Measurements from ENCODE around the gene PLA2G5. TPM values are rescaled to one million over a fixed set of nuclear protein-coding genes. Genes with fewer than 3 reads are reported as not detected.

Gene PLA2G5
- total RNA-seq, 2 donors from 2014 or later, result not detected

DNA sequence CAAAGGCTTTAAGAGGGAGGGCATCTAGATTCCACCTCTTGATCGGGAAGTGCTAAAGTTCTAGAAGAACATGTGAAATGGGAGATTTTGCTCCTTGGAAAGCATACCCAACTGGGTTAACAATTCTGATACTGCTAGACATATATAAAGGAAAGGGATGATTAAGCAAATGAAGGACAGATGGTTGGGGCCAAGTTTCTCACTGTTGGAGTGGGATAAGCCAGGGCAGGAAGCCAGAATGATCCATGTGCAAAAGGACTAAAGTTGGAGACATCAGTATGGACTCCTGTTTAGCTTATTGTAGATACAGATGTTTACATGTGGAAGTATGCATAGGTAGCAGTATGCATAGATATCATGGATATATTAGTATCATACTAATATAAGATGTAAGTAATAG is 16.8 kb downstream of the PLA2G5 start:
- H3K9me3 ChIP-seq (ENCODE audit: control insufficient read depth, low read length, poor library complexity, severe bottlenecking), result no peaks in the 10 kb centered on the region
- H3K36me3 Mint-ChIP-seq (ENCODE audit: low read depth), result no peaks in the 10 kb centered on the region
- DNase-seq, result no peak
- peaks cover 53% of the 10 kb centered on the region for H3K27me3 Mint-ChIP-seq
- no peak for ATAC-seq
- no peak overlapping the region for H3K4me3 Mint-ChIP-seq
- no peak overlapping the region for H3K27ac Mint-ChIP-seq
- H3K4me1 Mint-ChIP-seq, result peaks cover 1% of the 10 kb centered on the region

GRCh38 chr1:20087668-20088067 is 17.7 kb downstream of the PLA2G5 start:
- Mint-ChIP-seq H3K4me1 (no peaks in the 10 kb centered on the region), H3K36me3 (ENCODE audit: low read depth) (no peaks in the 10 kb centered on the region), H3K27ac (no peak overlapping the region), H3K4me3 (no peak overlapping the region), H3K27me3 (peaks cover 48% of the 10 kb centered on the region)
- no peak for DNase-seq
- H3K9me3 ChIP-seq (ENCODE audit: control insufficient read depth, low read length, poor library complexity, severe bottlenecking), result no peaks in the 10 kb centered on the region
- no peak for ATAC-seq

DNA sequence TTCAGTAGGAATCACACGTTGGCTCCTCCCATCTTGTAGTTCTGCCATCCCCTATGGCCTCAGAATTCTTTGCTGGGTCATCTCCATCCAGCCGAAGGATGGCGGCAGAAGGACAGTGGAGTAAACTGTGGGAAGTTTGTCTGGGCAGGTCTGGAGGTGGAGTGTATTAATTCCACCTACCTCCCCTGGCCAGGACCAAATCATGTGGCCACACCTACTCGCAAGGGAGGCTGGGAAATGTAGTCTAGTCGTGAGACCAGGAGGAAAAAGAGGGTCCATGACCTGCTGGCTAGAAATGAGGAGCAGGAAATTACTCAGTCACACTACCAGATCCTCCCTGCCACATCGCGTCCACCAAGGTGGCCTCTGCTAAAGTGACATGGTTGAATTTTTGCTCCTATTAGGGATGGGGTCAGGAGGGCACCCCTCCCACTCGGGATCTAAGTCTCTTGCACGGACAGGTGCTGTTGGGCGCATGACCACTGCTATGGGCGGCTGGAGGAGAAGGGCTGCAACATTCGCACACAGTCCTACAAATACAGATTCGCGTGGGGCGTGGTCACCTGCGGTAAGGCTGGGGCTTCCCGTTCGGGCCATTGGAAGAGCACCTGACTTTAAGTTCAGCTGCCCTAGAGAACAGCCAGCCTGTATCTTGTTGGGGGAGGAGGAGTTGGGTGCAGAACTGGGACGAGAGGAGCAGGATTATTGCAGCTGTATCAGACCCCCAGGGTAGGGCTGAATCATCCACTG is 19.5 kb downstream of the PLA2G5 start:
- ATAC-seq, result no peak
- Mint-ChIP-seq H3K36me3 (ENCODE audit: low read depth) (no peaks in the 10 kb centered on the region), H3K27me3 (peaks cover 51% of the 10 kb centered on the region), H3K4me1 (no peaks in the 10 kb centered on the region), H3K27ac (no peak overlapping the region), H3K4me3 (no peak overlapping the region)
- no peak for DNase-seq
- H3K9me3 ChIP-seq (ENCODE audit: control insufficient read depth, low read length, poor library complexity, severe bottlenecking), result no peaks in the 10 kb centered on the region

DNA sequence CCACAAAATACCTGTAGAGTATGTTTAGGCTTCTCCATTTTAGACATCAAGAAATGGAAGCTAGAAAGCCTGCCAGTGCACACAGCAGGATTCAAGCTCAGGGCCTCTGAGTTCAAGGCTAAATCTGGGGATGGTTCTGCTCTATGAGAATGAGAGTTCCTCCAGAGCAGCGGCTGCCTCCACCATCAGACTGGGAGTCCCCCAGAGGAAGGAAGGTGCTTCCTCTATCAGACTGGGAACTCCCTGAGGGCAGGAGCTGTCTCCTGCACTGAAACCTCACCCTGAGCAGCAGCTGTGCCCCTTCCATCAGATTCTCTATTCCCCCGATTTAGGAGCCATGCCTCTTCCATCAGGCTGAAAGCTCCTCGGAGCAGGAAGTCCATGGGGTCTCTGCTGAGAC is 20.1 kb downstream of the PLA2G5 start:
- Mint-ChIP-seq H3K27me3 (peaks cover 48% of the 10 kb centered on the region), H3K4me3 (no peak overlapping the region), H3K27ac (no peak overlapping the region), H3K36me3 (ENCODE audit: low read depth) (no peaks in the 10 kb centered on the region), H3K4me1 (no peaks in the 10 kb centered on the region)
- no peaks in the 10 kb centered on the region for H3K9me3 ChIP-seq (ENCODE audit: control insufficient read depth, low read length, poor library complexity, severe bottlenecking)
- ATAC-seq (no peak), DNase-seq (no peak)

DNA sequence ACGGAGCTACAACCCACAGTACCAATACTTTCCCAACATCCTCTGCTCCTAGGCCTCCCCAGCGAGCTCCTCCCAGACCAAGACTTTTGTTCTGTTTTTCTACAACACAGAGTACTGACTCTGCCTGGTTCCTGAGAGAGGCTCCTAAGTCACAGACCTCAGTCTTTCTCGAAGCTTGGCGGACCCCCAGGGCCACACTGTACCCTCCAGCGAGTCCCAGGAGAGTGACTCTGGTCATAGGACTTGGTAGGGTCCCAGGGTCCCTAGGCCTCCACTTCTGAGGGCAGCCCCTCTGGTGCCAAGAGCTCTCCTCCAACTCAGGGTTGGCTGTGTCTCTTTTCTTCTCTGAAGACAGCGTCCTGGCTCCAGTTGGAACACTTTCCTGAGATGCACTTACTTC is 20.6 kb downstream of the PLA2G5 start:
- no peaks in the 10 kb centered on the region for H3K4me1 Mint-ChIP-seq
- H3K9me3 ChIP-seq (ENCODE audit: control insufficient read depth, low read length, poor library complexity, severe bottlenecking), result no peaks in the 10 kb centered on the region
- DNase-seq (no peak), ATAC-seq (no peak)
- H3K27ac Mint-ChIP-seq, result no peak overlapping the region
- H3K36me3 Mint-ChIP-seq (ENCODE audit: low read depth), result no peaks in the 10 kb centered on the region
- H3K27me3 Mint-ChIP-seq, result peaks cover 48% of the 10 kb centered on the region
- H3K4me3 Mint-ChIP-seq, result no peak overlapping the region

GRCh38 chr1:20093303-20093702 is 23.3 kb downstream of the PLA2G5 start:
- H3K27ac Mint-ChIP-seq, result no peak overlapping the region
- no peaks in the 10 kb centered on the region for H3K4me1 Mint-ChIP-seq

DNA sequence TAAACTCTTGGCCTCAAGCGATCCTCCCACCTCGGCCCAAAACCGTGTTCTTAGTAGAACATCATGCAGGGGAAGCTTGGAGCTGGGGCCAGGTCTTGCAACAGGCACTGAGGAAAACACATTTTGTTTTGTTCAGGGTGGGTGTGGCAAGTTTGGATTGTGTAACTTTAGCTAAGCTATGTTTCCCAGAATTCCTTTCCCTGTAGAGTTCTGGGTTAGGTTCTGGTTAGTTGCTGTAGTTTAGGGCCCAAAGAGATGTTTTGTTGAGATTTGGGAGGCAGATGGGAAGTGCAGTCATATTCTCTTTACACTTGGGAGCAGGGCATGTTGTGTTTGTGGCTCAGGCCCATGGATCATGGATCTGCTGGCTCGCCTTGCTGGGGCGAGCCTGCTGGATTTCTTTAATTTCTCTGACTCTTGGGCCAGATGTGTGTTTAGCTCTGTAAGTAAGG is 24.0 kb downstream of the PLA2G5 start:
- no peak overlapping the region for H3K4me3 Mint-ChIP-seq
- H3K27ac Mint-ChIP-seq, result no peak overlapping the region
- DNase-seq (no peak), ATAC-seq (no peak)
- H3K4me1 Mint-ChIP-seq, result no peaks in the 10 kb centered on the region
- H3K27me3 Mint-ChIP-seq, result peaks cover 42% of the 10 kb centered on the region
- no peaks in the 10 kb centered on the region for H3K36me3 Mint-ChIP-seq (ENCODE audit: low read depth)
- no peaks in the 10 kb centered on the region for H3K9me3 ChIP-seq (ENCODE audit: control insufficient read depth, low read length, poor library complexity, severe bottlenecking)

More at GRCh38 chr1:20093303-20093702, 23.3 kb downstream of the PLA2G5 start:
- H3K36me3 Mint-ChIP-seq (ENCODE audit: low read depth), result no peaks in the 10 kb centered on the region
- DNase-seq (no peak), ATAC-seq (no peak)
- H3K4me3 Mint-ChIP-seq, result no peak overlapping the region
- H3K9me3 ChIP-seq (ENCODE audit: control insufficient read depth, low read length, poor library complexity, severe bottlenecking), result no peaks in the 10 kb centered on the region
- H3K27me3 Mint-ChIP-seq, result peaks cover 42% of the 10 kb centered on the region

DNA sequence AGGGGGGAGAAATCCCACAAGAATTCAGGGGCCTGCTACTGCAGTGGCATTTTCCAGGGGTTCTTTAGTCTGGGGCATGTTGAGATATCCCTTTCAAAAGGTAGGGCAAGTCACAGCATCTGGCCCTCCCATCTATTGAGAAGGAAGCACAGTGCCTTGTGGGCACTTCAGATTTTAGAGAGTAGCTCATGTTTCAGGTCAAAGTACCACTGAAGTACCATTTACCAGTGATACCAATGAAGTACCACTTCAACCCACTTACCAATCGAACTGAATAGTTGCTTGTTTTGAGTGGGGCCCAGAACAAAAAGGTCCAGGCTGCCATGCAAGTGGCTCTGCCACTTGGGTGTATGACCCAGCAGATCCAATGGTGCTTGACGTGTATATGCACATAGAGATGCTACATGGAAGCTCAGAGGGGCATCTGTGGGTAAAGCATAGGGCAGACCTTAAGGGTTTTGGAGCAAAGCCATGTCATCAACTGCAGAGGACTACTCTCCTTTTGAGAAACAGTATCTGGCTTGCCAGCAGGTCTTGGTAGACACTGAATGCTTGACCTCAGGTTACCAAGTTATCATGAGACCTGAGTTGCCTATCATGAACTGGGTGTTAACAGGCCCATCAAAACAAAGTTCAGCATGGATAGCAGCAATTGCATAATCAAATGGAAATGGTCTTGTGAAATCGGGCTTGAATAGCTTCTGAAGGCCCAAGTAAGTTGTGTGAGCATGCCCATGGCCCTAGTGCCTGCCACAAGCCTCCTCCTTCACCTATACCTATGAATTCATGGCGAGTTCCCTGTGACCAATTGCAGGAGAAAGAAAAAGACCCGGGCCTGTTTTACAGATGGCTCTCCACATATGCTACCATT is 25.8 kb downstream of the PLA2G5 start:
- no peak overlapping the region for H3K4me3 Mint-ChIP-seq
- no peak for DNase-seq
- H3K27ac Mint-ChIP-seq, result no peak overlapping the region
- no peaks in the 10 kb centered on the region for H3K4me1 Mint-ChIP-seq
- no peaks in the 10 kb centered on the region for H3K9me3 ChIP-seq (ENCODE audit: control insufficient read depth, low read length, poor library complexity, severe bottlenecking)
- H3K36me3 Mint-ChIP-seq (ENCODE audit: low read depth), result no peaks in the 10 kb centered on the region
- H3K27me3 Mint-ChIP-seq, result peaks cover 28% of the 10 kb centered on the region
- ATAC-seq, result no peak

- DNase-seq (no peak), ATAC-seq (no peak)
- H3K9me3 ChIP-seq (ENCODE audit: control insufficient read depth, low read length, poor library complexity, severe bottlenecking), result no peaks in the 10 kb centered on the region
- peaks cover 21% of the 10 kb centered on the region for H3K27me3 Mint-ChIP-seq
- H3K4me1 Mint-ChIP-seq, result no peaks in the 10 kb centered on the region
- H3K4me3 Mint-ChIP-seq, result no peak overlapping the region
- H3K27ac Mint-ChIP-seq, result no peak overlapping the region
- no peaks in the 10 kb centered on the region for H3K36me3 Mint-ChIP-seq (ENCODE audit: low read depth)
Observed at GRCh38 chr1:20096840-20097447, 26.9 kb downstream of the PLA2G5 start.

DNA sequence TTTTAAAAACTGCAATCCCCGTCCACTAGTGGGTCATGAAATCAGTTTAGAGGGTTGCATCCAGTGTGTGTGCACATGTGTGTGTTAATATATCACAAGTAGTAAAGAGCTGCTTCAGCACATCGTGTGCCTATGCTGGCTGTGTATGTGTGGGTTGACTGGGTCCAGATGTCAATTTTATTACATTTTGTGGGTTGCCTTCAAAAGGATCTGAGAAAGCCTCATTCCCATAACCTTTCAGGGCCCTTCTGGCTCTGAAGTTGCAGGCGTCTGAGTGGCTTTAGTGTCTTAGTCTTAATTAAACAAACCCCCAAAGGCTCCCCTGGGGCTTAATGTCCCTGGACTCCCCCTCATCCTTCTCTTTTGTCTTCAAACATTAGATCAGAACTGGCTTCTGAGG is 29.5 kb downstream of the PLA2G5 start:
- Mint-ChIP-seq H3K4me1 (no peaks in the 10 kb centered on the region), H3K27ac (no peak overlapping the region), H3K4me3 (no peak overlapping the region)

GRCh38 chr1:20100632-20101355 is 30.8 kb downstream of the PLA2G5 start:
- no peaks in the 10 kb centered on the region for H3K9me3 ChIP-seq (ENCODE audit: control insufficient read depth, low read length, poor library complexity, severe bottlenecking)
- H3K4me1 Mint-ChIP-seq, result no peaks in the 10 kb centered on the region
- no peak overlapping the region for H3K4me3 Mint-ChIP-seq
- no peaks in the 10 kb centered on the region for H3K36me3 Mint-ChIP-seq (ENCODE audit: low read depth)
- no peak overlapping the region for H3K27ac Mint-ChIP-seq
- ATAC-seq, result peak; percentile 54
- DNase-seq, result no peak
- H3K27me3 Mint-ChIP-seq, result peaks cover 4% of the 10 kb centered on the region

More for the DNA sequence above, 29.5 kb downstream of the PLA2G5 start:
- Mint-ChIP-seq H3K27me3 (peaks cover 2% of the 10 kb centered on the region), H3K36me3 (ENCODE audit: low read depth) (no peaks in the 10 kb centered on the region)
- DNase-seq (no peak), ATAC-seq (no peak)
- no peaks in the 10 kb centered on the region for H3K9me3 ChIP-seq (ENCODE audit: control insufficient read depth, low read length, poor library complexity, severe bottlenecking)

DNA sequence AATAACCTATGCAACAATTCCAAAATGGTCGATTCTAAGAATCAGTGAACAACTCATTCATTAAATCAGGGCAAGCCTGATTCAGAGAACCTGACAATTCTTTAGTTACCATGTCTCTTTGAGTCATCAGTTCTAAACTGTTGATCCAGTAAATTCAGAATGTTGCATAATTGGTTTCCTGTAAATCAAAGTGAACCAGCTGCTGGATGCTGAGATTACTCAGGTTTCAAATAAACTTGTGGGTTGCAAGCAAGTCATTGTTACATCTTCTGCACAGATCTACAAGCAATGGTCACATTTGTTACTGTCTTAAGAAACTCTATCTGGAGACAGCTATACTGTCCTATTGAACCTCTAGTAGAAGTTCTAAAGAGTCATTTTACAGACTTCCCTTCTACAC is 32.9 kb downstream of the PLA2G5 start:
- ATAC-seq (no peak), DNase-seq (no peak)
- Mint-ChIP-seq H3K27me3 (peaks cover 4% of the 10 kb centered on the region), H3K27ac (no peak overlapping the region), H3K4me1 (no peaks in the 10 kb centered on the region), H3K36me3 (ENCODE audit: low read depth) (no peaks in the 10 kb centered on the region), H3K4me3 (no peak overlapping the region)
- no peaks in the 10 kb centered on the region for H3K9me3 ChIP-seq (ENCODE audit: control insufficient read depth, low read length, poor library complexity, severe bottlenecking)

DNA sequence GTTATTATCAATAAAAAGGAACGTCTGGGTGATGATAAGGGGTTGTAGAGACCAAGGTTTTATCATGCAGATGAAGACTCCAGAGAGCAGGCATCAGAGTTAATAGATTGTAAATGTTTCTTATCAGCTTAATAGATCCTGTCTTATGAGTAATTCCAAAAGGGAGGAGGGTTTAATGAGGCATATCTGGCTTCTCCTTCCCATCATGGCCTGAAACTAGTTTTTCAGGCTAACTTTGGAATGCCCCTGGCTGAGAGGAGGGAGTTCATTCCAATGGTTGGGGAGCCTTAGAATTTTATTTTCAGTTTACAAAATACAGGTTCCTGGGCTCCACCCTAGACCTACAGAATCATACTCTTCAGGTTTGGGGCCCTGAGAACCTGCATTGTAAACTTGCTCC is 35.9 kb downstream of the PLA2G5 start:
- no peak for DNase-seq
- Mint-ChIP-seq H3K27ac (no peak overlapping the region), H3K36me3 (ENCODE audit: low read depth) (no peaks in the 10 kb centered on the region), H3K4me1 (peaks cover 3% of the 10 kb centered on the region), H3K27me3 (peaks cover 21% of the 10 kb centered on the region), H3K4me3 (no peak overlapping the region)
- H3K9me3 ChIP-seq (ENCODE audit: control insufficient read depth, low read length, poor library complexity, severe bottlenecking), result no peaks in the 10 kb centered on the region
- ATAC-seq, result no peak
